Osteoblast (primary cell): Measurements from ENCODE around the gene ZC3H10. TPM values are rescaled to one million over a fixed set of nuclear protein-coding genes. Genes with fewer than 3 reads are reported as not detected.

Experiments used
- DNase-seq: peaks from one replicate; pipeline ENCODE4 v3.0.0; 2011; ENCODE audit warnings: low spot score, mixed read lengths; ENCODE audit not compliant: insufficient read length; ENCODE audit errors: missing footprints
- H2AFZ ChIP-seq: 2 replicates; pipeline ENCODE4 v1.6.0; 2011; ENCODE audit warnings: mild to moderate bottlenecking, low read length
- H3K27ac ChIP-seq: 2 replicates; pipeline ENCODE4 v1.5.1; 2011; ENCODE audit warnings: mild to moderate bottlenecking, low read depth, low read length, moderate library complexity
- H3K27me3 ChIP-seq: 2 replicates; pipeline ENCODE4 v1.6.0; 2012; ENCODE audit warnings: mild to moderate bottlenecking, control low read depth, inconsistent platforms, low read length, moderate library complexity; ENCODE audit not compliant: insufficient read depth
- H3K36me3 ChIP-seq: 2 replicates; pipeline ENCODE4 v1.5.1; 2011; ENCODE audit warnings: mild to moderate bottlenecking, low read length, control low read depth, moderate library complexity; ENCODE audit not compliant: insufficient read depth
- H3K4me1 ChIP-seq: 2 replicates; pipeline ENCODE4 v1.5.1; 2011; ENCODE audit warnings: mild to moderate bottlenecking, low read length, control low read depth, moderate library complexity; ENCODE audit not compliant: insufficient read depth
- H3K4me2 ChIP-seq: 2 replicates; pipeline ENCODE4 v1.6.0; 2011; ENCODE audit warnings: mild to moderate bottlenecking, low read length; ENCODE audit not compliant: insufficient read depth
- H3K4me3 ChIP-seq: fragments of 200-600 bp; sonication (generic); 3 replicates; pipeline ENCODE4 v1.5.1; 2012; ENCODE audit warnings: mild to moderate bottlenecking, low read length, inconsistent platforms; ENCODE audit not compliant: insufficient read depth
- H3K79me2 ChIP-seq: 2 replicates; pipeline ENCODE4 v1.6.0; 2012; ENCODE audit warnings: mild to moderate bottlenecking, low read length, control low read depth, inconsistent platforms; ENCODE audit not compliant: insufficient read depth
- H3K9me3 ChIP-seq: 2 replicates; pipeline ENCODE4 v1.5.1; 2011; ENCODE audit warnings: low read depth, low read length, control low read depth
- H4K20me1 ChIP-seq: 2 replicates; pipeline ENCODE4 v1.6.0; 2012; ENCODE audit warnings: mild to moderate bottlenecking, low read length, control low read depth; ENCODE audit not compliant: insufficient read depth
- CTCF ChIP-seq: IDR thresholded peaks from 2 replicates; pipeline ENCODE4 v1.5.1; 2011; ENCODE audit warnings: mild to moderate bottlenecking, low read depth, low read length, moderate library complexity; ENCODE audit errors: extremely low read depth
- total RNA-seq: library from RNA; depleted of rRNA; stranded (reverse); fragments of >200 nt; gene quantifications from 2 replicates; pipeline ENCODE4 v1.2.3, GENCODE V29; 2012

ZC3H10 gene
- total RNA-seq, 1 donor: 9.0 TPM

GRCh38 chr12:56146492-56147460 lies 28.7 kb downstream of the ZC3H10 start:
- H3K4me3 ChIP-seq: no peak overlapping the region
- H4K20me1 ChIP-seq: no peaks in the 10 kb centered on the region
- no peaks in the 10 kb centered on the region for H3K79me2 ChIP-seq
- H3K27me3 ChIP-seq: no peaks in the 10 kb centered on the region
- no peaks in the 10 kb centered on the region for H3K9me3 ChIP-seq
- DNase-seq: no peak
- peaks cover 11% of the 10 kb centered on the region for H3K4me1 ChIP-seq
- no peak overlapping the region for H2AFZ ChIP-seq
- H3K4me2 ChIP-seq: no peak overlapping the region
- peaks cover 24% of the 10 kb centered on the region for H3K36me3 ChIP-seq
- H3K27ac ChIP-seq: no peak overlapping the region
- TF ChIP-seq CTCF: no peak

- Histone ChIP-seq H3K27ac (no peak overlapping the region), H3K36me3 (peaks cover 7% of the 10 kb centered on the region), H3K4me2 (no peak overlapping the region), H3K4me1 (peaks cover 21% of the 10 kb centered on the region), H4K20me1 (no peaks in the 10 kb centered on the region), H3K27me3 (no peaks in the 10 kb centered on the region), H3K9me3 (no peaks in the 10 kb centered on the region), H2AFZ (no peak overlapping the region), H3K4me3 (no peak overlapping the region), H3K79me2 (peaks cover 15% of the 10 kb centered on the region)
- DNase-seq: no peak
- no peak for TF ChIP-seq CTCF
These were observed 32.5 kb downstream of the ZC3H10 start for GRCh38 chr12:56150563-56150962.

GRCh38 chr12:56151672-56152131 lies 33.6 kb downstream of the ZC3H10 start:
- peak overlapping the region; percentile 88 for H3K4me3 ChIP-seq
- H3K9me3 ChIP-seq: no peaks in the 10 kb centered on the region
- H2AFZ ChIP-seq: peak overlapping the region; percentile 95
- TF ChIP-seq CTCF: peak; percentile 33
- peaks cover 19% of the 10 kb centered on the region for H3K4me1 ChIP-seq
- no peak for DNase-seq
- peak overlapping the region; percentile 76 for H3K27ac ChIP-seq
- H3K27me3 ChIP-seq: no peaks in the 10 kb centered on the region
- peaks cover 15% of the 10 kb centered on the region for H3K79me2 ChIP-seq
- peak overlapping the region; percentile 90 for H3K4me2 ChIP-seq
- no peaks in the 10 kb centered on the region for H4K20me1 ChIP-seq
- H3K36me3 ChIP-seq: peaks cover 11% of the 10 kb centered on the region

GRCh38 chr12:56152132-56152755 lies 34.2 kb downstream of the ZC3H10 start, which contains the start of gene MYL6B:
TSS of gene MYL6B (plus strand) at chr12:56152587. CDS start at chr12:56153919, 1,332 bp downstream.
- Histone ChIP-seq H3K4me3 (peak within 1 kb of the TSS; percentile 88), H4K20me1 (no peaks in the 10 kb centered on the region), H3K4me2 (peak within 1 kb of the TSS; percentile 90), H3K79me2 (peaks cover 15% of the 10 kb centered on the region), H3K9me3 (no peaks in the 10 kb centered on the region), H2AFZ (peak within 1 kb of the TSS; percentile 95), H3K27ac (peak within 1 kb of the TSS; percentile 76), H3K36me3 (peaks cover 11% of the 10 kb centered on the region), H3K27me3 (no peaks in the 10 kb centered on the region), H3K4me1 (peaks cover 19% of the 10 kb centered on the region)
- DNase-seq: peak; percentile 97
- TF ChIP-seq CTCF: no peak
